Midbrain (tissue), 1 donor: Measurements from ENCODE around the gene PAPPA.

Source experiments
- DNase-seq: peaks from one replicate; lab custom pipeline; 2025; lab: John Stamatoyannopoulos, UW

Gene PAPPA

GRCh38 chr9:116182876-116183275 is 29.3 kb downstream of the PAPPA start:
- DNase-seq, result no peak

DNA sequence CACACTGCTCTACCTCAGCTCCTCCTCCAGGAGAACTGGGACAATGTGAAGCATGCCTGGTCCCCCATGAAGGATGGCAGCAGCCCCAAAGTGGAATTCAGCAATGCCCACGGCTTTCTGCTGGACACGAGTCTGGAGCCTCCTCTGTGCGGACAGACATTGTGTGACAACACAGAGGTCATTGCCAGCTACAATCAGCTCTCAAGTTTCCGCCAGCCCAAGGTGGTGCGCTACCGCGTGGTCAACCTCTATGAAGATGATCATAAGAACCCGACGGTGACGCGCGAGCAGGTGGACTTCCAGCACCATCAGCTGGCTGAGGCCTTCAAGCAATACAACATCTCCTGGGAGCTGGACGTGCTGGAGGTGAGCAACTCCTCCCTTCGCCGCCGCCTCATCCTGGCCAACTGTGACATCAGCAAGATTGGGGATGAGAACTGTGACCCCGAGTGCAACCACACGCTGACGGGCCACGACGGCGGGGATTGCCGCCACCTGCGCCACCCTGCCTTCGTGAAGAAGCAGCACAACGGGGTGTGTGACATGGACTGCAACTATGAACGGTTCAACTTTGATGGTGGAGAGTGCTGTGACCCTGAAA is 34.1 kb downstream of the PAPPA start:
- DNase-seq, result no peak

- DNase-seq, result no peak
Observed at GRCh38 chr9:116189683-116190082, 36.1 kb downstream of the PAPPA start.

- DNase-seq, result no peak
Observed at GRCh38 chr9:116190637-116191396, 37.2 kb downstream of the PAPPA start.

DNA sequence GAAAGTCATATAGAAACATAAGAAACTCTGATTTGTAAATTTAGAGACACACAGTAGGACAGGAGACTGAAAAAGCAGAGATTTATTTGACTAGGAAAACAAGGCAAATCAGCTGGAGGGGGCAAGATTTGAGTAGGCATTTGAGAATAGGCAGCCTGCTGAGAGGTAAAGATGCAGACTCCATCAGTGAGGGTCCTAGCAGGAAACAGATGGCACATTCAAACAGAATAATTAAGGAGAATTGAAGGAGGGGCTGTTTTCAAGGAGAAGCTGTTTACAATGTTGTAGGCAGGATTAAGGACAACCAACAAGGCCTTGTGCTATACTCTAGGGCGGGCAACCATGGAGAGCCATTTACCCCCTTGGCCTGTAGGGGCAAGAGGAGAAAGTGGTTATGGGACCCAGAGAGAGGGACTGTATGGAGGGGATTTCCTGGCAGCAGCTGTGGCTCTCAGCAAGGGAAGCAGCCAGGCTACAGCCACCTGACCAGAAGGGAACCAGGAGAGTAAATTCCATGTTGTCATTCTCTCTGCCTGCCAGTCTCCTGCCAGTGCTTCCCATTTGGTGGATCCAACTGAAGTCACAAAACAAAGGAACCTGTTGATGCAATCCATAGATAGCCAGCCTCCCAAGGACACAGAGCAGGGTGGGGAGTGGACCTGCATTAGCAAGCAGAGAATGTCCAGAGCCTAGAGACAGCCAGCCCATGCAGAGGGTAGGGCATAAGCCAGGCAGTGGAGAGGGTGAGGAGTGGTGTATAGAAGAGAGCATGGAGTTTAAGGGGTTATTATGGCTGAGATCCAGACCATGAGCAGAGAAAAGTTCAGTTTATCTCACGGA is 38.2 kb downstream of the PAPPA start:
- no peak for DNase-seq

- DNase-seq, result no peak
Observed at GRCh38 chr9:116193636-116194035, 40.0 kb downstream of the PAPPA start.

GRCh38 chr9:116196806-116197205 is 43.2 kb downstream of the PAPPA start:
- DNase-seq, result no peak

DNA sequence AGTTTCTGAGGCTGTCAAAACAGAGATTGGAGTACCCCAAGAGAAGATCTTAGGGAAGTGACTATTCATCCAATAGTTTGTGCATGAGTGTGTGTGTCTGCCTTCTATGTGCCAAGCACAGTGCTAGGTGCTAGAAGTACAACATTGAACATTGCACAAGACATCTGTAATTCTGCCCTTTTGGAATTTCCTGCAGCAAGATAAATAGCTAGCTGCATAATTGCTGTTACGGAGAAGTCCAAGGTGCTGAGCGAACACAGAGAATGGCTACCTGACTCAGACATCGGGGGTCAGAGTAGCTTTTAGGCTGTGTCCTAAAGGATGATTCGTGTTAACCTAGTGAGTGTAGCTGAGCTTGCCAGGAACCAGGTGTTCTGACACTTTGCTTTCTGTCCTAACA is 44.8 kb downstream of the PAPPA start:
- no peak for DNase-seq

DNA sequence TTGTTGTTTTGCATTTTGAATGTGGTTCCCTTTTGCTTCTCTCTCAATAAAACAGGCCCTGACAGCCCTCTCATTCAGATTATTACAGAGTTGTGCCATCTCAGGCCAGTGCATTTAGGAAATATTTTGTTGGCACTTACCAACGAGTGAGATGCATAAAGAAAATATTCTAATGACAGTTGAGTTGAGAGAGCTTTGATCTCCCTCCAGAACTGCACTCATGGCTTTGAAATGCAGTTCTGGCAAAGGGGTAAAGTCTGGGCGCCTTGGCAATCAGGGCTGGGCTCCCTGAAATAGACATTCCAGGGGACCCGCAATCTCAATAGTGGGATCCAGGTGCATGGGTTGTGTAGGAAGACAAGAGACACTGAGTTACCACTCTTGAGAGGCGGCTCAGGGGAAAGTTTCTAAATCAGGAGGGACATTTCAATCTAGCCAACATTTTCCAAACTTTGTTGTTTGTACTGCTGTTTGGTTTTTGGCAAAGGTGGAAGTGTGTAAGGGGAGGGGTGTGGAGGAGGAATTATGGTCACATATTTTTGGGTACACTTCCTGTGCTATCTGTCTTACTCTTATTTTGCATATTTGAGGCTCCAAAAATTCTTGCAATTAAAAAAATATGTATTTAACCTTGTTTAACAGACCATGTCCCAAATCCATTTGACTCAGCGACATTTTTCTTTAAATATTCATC is 48.8 kb downstream of the PAPPA start:
- no peak for DNase-seq

DNA sequence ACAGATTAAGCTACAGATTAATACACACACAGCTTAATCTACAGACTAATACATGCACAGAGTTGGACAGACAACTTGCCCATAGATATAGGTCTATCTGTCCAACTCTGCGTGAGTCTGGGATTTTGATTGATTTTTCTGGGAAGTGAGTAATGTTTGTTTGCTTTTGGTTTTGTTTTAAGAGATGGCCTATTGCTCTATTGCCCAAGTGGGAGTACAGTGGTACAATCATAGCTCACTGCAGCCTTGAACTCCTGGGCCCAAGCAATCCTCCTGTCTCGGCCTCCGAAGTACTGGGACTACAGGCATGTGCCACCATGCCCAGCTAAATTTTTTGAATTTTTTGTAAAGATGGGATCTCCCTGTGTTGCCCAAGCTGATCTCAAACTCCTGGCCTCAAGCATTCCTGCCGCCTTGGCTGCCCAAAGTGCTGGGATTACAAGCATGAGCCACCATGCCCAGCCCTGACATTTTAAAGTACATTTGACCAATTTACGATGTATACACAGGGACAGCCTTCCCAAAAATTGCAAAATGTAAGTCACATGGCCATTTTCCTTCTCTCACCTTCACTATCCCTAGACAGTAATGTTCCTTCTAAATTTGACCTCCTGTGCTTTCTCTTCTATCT is 50.8 kb downstream of the PAPPA start:
- DNase-seq, result no peak

GRCh38 chr9:116207371-116208111 is 54.0 kb downstream of the PAPPA start:
- DNase-seq, result no peak

DNA sequence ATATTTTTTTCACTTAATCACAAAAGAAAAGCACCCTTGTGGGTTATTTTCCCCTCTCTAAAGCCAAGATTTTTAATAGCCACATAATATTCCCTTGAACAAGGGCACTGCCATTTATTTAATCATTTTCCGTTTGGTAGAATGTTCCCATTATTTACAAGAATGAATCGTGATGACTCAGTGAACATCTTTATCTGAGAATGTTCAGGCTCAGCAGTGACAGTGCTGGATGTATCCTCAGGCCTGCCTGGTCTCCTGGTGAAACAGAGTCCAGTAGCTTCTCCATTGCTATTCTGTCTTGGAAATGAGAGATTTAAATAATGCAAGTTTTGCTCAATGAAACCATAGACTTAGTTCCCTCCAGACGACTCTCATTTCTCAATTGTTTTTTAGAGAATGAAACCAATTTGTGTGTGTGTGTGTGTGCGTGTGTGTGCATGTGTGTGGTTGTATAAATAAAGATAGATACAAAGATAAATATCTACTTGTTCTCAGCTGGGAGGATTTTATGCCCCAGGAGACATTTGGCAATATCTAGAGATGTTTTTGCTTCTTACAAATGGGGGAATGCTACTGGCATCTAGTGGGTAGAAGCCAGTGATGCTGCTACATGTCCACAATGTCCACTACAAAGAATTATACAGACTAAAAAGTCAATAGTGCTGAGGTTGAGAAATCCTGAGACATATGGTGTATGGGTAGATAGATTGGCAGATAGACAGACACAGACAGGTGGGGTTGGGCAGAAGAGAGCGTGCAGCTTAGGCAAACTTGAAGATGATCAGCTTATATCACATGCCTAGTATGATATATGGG is 55.0 kb downstream of the PAPPA start:
- DNase-seq, result no peak

GRCh38 chr9:116209414-116210116 is 56.0 kb downstream of the PAPPA start:
- DNase-seq, result no peak

DNA sequence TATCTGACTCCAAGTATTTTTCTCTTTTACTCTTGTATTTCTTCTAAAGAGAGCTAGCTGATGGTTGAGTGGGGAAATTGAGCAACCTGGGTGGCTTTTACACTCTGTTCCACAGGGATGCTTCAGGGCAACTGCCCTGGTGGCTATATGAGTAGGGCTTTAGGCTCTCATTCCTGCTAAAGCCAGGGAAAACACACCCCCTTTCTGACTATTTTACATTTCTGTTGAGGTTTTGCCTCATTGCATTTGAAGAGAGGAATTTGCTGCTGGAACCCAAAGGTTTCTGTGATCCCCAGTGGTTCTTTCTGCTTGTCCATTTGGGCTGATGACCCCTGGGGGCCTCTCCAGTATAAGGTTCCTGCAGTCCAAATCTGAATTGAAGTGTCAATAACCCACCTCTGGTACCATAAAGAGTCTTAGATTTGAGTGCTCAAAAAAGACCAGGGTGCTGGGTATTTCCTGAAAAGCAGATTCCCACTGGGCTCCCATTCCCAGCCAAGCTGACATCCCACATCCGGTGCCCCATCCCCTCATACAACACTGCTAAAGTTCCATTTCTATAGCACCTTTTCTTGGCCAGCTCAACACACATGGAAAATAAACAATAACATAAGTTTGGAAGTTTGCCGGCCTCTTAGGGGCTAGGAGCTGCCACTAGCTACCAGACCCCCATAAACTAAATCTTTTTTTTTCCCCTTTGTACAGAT is 59.5 kb downstream of the PAPPA start:
- no peak for DNase-seq

GRCh38 chr9:116213693-116214047 is 60.1 kb downstream of the PAPPA start:
- no peak for DNase-seq

DNA sequence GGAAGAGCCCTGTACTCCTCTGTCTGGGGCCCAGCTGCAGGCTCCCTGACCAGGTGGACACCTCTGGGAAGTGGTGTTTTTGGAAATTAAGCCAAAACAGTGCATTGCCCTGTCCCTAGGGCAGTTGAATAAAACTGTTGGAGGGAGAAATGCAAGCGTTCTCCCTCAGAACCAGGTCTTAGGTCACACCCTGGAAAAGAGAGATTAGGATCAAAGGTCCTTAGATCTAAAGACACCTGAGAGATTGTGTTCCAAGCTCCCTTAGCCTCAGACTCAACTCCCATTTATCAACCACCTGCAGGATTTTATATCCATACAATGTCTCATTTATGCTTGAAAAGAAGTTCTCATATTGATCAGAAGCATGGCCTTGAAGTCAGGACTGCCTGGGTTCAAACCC is 64.8 kb downstream of the PAPPA start:
- no peak for DNase-seq

- no peak for DNase-seq
Observed at GRCh38 chr9:116219686-116220085, 66.1 kb downstream of the PAPPA start.

- no peak for DNase-seq
Observed at GRCh38 chr9:116223926-116224325, 70.3 kb downstream of the PAPPA start.

DNA sequence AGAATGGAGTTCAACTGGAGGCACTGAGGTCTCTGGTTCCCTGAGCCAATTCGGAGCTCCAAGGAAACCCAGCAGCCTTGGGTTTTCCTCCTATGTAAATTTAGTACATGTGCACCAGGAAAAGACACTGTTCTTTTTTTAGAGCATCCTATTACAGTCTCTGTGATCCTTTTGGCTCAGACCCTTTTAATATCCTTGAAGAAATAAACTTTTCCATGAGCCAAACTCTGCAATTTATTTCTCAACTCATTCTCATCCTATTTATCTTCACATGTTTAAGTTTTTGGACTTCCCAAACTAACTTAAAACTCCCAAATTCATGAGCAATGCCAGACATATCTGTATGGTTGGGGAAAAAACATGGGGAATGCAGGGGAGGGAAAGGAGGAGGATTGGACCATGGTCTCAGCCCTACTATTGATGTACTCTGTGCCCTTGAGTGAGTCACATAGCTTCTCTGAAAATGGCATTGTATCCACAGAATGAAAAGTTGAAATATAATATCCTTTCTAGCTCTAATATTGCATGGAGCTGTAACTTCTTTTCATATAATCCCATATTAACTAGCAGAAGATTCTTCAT is 76.6 kb downstream of the PAPPA start:
- DNase-seq, result no peak
